NCI-H748 treated with DMSO at 0.1 percent for 48 hours (cell line): ENCODE measurements around the gene TMEM260.
"Not testable (repeated sequence)": the region's sequence is repeated elsewhere in the genome, so short reads cannot be mapped to it uniquely, and the experiment has no call there.

Experiments used
- DNase-seq: peaks from one replicate; lab custom pipeline; 2025; lab: John Stamatoyannopoulos, UW

The TMEM260 gene

GRCh38 chr14:56603648-56604047, 24.1 kb downstream of the TMEM260 start:
- no peak for DNase-seq

DNA sequence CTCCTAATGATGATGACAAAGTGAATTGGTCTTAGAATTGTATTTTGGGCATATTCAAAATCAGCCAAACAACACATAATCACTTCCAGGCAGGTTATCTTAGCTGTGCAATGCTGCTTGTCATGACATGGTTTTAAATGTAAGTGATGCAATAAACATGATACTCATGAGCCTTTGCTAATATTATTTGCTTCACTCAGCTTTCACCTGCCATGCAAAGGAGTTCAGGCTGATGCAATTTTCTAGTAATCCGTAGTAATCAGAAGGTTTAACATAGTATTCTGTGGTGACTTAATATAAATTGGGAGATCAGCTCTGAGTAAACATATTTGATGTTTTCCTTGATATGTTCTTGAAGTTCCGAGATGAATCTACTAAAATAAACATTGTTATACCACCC, 29.1 kb downstream of the TMEM260 start:
- DNase-seq = no peak

GRCh38 chr14:56611663-56612062, 32.1 kb downstream of the TMEM260 start:
- DNase-seq = not testable (repeated sequence)

DNA sequence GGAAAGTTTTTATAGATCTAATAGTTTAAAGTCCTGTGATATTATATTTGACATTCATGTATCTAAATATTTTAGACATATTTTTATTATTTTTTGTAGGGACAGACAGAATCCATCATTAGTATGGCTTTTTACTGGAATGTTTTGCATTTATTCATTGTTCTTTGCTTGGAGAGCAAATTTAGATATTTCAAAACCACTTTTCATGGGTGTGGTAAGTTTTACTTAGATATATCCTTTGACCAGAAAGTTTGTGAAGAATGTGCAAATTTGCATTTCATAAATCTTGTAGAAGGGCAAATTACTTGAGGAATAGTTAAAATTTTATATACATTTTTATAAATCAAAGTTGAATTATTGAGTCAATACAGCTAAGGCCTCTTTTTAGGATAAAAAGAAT, 37.5 kb downstream of the TMEM260 start:
- DNase-seq = no peak

- DNase-seq = no peak
Measured at GRCh38 chr14:56630707-56631106, 51.1 kb downstream of the TMEM260 start.

GRCh38 chr14:56632195-56632594, 52.6 kb downstream of the TMEM260 start:
- no peak for DNase-seq

DNA sequence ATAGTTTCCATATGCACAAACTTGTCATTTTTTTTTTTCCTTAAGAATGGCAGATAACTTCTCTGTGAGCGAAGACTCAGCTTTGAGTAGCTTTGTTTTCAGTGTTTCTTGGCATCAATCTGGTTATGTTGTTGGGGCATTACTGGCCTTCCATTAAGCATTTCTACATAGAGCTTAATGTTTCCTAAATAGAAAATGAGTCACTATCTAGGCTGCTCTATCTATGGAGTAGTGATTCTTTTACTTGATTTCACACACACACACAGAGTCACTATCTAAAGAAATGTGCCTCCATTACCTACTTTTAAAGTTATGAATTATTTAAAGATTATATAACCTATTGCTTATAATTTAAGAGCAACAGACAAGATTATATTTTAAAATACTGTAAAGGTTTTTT, 53.9 kb downstream of the TMEM260 start:
- DNase-seq = no peak

GRCh38 chr14:56635041-56635440, 55.4 kb downstream of the TMEM260 start:
- no peak for DNase-seq

GRCh38 chr14:56647493-56647892, 67.9 kb downstream of the TMEM260 start:
- no peak for DNase-seq

- DNase-seq = no peak
Measured at GRCh38 chr14:56648508-56649301, 69.1 kb downstream of the TMEM260 start.

DNA sequence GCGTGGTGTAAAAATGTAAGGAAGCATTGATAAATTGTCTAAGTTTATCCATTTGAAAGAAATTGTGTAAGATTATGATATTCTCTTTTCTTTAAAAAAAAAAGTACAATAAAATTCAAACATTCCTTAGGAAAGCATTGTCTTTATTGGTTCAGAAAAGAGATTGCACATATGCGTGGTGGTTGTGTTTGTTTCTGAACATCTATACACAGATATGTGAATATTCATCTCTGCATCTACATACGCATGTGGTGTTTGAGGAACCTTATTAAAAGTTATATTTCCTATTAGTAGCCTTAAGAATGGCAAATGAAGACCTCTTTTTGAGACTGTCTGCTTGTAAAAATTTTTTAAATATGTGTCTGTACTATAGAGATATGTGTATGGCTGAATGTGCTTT, 69.8 kb downstream of the TMEM260 start:
- DNase-seq = no peak

DNA sequence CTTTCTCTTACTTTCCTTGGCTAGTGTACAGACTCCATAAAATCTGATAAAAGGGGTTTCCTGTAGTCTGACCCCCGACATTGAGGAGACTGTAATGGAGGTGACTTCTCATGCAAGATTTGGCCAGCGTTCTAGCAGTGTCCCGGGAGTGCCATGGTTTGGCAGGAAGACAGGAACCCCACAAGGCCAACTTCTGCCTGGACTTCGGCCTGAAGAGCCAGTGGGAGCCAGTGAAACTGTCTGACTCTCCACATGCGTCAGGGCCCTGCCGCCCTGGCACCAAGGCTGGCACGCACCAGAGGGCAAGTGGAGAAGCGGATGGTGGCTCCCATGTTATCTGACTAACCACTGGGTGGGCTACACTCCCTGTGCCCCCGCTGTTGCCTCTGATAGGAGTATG, 70.5 kb downstream of the TMEM260 start:
- no peak for DNase-seq

GRCh38 chr14:56650979-56651378, 71.4 kb downstream of the TMEM260 start:
- no peak for DNase-seq

- DNase-seq = no peak
Measured at GRCh38 chr14:56657604-56658003, 78.0 kb downstream of the TMEM260 start.

GRCh38 chr14:56659378-56659777, 79.8 kb downstream of the TMEM260 start:
- no peak for DNase-seq

DNA sequence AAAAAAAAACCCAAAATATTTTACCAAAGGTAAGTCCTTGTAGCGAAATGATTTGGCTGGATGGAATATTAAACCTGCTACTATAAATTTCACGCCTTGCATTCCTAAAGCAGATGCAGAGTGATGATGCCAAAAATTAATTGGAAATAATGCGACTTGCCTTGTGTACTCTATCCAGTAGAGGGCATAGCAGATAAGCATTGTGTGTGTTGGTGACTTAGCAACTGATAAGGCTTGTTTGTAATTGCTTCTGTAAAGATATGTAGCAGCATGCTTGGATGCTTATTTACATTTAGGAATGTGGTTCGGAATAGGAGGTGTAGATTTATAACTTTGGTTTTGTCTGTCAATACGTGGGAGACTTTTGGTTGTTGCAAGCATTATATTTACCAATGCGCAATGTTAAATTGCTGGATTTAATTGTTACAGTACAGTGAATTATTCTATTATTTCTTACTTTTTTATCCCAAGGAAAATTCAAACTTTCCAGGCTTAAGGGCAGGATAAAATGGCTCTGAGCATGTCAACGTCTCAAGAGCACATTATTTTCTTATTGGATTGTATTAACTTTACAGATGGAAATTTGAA, 80.5 kb downstream of the TMEM260 start:
- peak; percentile 80 for DNase-seq

DNA sequence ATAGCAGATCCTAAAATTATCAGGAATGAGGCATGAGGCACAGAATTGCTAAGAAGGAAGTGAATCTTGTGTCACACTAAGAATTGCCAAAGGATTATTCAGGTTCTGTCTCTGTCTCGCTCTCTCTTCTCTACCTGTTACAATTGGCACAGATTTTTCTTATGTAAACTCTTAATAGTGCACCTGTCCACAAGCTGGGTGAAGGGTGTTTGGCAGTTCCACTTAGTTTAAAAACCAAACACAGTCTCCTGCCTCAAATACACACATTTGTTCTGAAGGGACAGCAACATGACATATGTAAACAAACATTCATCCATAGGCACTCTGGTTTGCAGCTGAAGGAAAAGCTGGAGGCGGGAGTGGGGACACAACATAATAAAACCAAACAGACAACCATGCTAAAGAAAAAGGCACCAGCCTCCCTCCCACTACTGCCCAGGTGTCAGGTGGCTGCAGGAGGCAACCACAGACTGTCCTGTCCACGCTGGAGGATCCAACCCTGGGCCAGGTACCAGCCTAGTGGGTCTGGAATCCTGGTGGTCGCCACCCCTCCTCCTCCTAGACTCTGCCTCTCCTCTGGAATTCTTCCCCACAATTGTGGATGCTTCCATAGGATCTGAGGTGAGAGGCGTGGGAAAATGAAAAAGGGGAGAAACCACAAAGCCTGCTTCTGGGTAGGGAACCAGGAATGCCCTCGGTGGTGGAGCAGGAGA, 81.2 kb downstream of the TMEM260 start:
- peak; percentile 89 for DNase-seq

- no peak for DNase-seq
Measured at GRCh38 chr14:56661478-56661877, 81.9 kb downstream of the TMEM260 start.

- DNase-seq = no peak
Measured at GRCh38 chr14:56664811-56665421, 85.3 kb downstream of the TMEM260 start.

GRCh38 chr14:56666294-56666693, 86.7 kb downstream of the TMEM260 start:
- no peak for DNase-seq

GRCh38 chr14:56666716-56667115, 87.1 kb downstream of the TMEM260 start:
- DNase-seq = no peak

- DNase-seq = peak; percentile 24
Measured at GRCh38 chr14:56667290-56667689, 87.7 kb downstream of the TMEM260 start.

DNA sequence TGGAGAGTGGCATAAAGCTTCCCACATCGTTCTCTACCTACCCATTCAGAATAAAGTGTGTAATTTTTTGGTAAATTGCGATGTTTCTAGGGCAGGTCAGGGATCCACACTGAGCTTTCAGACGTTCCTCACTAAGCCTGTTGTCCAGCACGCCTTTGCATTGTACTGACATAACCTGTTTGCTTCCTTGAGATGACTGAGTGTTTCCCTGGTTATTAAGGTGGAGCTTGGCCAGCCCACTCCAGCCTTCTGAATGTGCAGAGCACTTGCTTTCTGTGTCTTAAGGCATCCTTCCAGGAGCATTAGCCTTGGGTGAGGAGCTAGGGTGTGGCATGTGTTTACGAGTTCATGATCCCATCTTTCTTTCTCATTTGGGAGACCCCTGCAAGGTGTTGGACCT, 96.4 kb downstream of the TMEM260 start:
- DNase-seq = no peak
